ENCODE measurements around the gene ADGRA1.

ADGRA1 gene

DNA sequence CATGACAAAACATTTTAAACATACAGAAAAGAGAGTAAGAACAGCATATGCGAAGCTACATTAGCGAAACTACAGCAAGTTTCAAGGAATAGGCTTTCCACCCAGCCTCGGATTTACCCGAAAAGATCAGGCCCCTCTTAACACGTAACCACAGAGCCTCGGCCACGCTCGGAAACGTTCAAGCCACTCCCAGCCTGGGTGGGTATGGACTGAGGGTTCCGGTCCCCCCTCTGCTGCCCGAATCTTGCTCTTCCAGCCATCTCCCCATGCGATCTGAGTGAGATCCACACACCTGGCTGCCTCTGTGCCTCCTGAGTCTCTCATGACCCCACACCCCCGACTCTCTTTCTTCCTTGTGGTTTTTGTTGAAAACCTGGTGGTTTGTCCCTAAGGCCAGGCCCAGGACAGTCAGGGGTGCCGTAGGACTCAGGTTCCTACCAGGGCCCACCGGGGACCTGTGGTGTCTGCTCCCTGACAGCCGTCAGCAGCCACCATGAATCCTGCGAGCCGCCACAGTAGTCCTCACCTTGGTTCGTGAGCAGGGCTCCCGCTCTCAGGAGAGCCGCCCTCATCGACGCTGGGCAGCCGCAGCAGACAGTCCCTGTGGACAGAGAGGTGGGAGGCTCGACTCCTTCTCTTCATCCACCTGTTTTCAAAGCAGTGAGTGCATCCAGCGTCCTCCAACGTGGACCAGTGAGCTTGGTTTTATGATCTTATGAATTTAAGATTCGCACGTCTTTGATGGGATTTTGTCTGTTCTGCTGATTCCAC lies 90.8 kb downstream of the ADGRA1 start:
- DNase-seq (ENCODE audit: insufficient read length, low spot score) (no peak), FAIRE-seq (no peak)
- TF ChIP-seq PAX5 (IDR thresholded peaks at IDR 0.05; ENCODE audit: insufficient read depth, low read length, severe bottlenecking) (no peak), POLR2A (IDR thresholded peaks at IDR 0.05; ENCODE audit: low read depth, low read length) (no peak), POLR2AphosphoS5 (IDR thresholded peaks at IDR 0.05; ENCODE audit: low read depth, low read length) (no peak), POU2F2 (IDR thresholded peaks at IDR 0.05; ENCODE audit: low read depth, low read length) (no peak)

DNA sequence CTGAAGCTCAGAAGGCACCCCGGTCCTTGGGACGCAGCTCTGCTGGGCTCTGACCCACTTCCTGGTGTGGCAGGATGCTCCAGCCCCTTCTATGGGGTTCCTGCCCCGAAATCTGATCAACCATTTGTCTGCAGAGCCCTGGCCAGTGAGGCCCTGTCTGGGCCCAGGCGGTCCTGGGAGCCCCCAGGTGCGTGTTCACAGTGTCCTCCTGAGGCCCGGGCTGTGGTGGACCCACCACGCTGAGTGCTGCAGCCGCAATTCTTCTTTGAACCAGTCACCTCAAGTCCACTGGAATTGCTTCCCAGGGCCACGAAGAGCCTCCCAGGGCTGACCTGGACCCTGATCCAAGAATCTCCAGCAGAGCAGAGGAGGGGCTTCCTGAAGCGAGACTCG lies 91.4 kb downstream of the ADGRA1 start:
- DNase-seq (ENCODE audit: insufficient read length, low spot score), result no peak

DNA sequence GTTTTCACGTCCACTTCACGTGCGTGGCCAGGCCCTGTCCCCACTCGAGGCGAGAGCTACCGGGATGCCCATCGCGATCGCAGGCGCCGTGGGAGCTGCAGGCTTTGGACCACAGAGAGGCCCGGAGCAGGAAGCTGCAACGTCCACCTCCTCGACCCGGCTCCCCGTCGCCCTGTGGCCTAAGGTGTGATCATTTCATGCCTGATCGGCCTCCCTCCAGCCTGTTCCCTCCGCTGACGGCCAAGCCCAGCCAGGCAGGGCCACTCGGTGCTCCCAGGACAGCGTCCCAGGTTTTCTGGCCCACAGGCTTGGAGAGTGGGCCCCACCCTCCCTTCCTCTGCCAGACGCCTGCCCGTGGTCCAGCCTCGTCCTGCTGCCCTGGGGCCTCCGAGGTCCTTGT lies 91.9 kb downstream of the ADGRA1 start:
- no peak for DNase-seq (ENCODE audit: insufficient read length, low spot score)
- FAIRE-seq, result no peak
- TF ChIP-seq PAX5 (IDR thresholded peaks at IDR 0.05; ENCODE audit: insufficient read depth, low read length, severe bottlenecking) (no peak), POU2F2 (IDR thresholded peaks at IDR 0.05; ENCODE audit: low read depth, low read length) (no peak), POLR2AphosphoS5 (IDR thresholded peaks at IDR 0.05; ENCODE audit: low read depth, low read length) (no peak), TAF1 (IDR thresholded peaks at IDR 0.05; ENCODE audit: low read depth, low read length) (no peak), POLR2A (IDR thresholded peaks at IDR 0.05; ENCODE audit: low read depth, low read length) (no peak), SPI1 (IDR thresholded peaks at IDR 0.05; ENCODE audit: low read depth, low read length) (no peak)

More for the DNA sequence above, 91.4 kb downstream of the ADGRA1 start:
- no peak for TF ChIP-seq POU2F2 (IDR thresholded peaks at IDR 0.05; ENCODE audit: low read depth, low read length)
- no peak for TF ChIP-seq POLR2AphosphoS5 (IDR thresholded peaks at IDR 0.05; ENCODE audit: low read depth, low read length)
- TF ChIP-seq POLR2A (IDR thresholded peaks at IDR 0.05; ENCODE audit: low read depth, low read length), result no peak
- TF ChIP-seq SPI1 (IDR thresholded peaks at IDR 0.05; ENCODE audit: low read depth, low read length), result no peak
- TF ChIP-seq TAF1 (IDR thresholded peaks at IDR 0.05; ENCODE audit: low read depth, low read length), result no peak
- no peak for TF ChIP-seq PAX5 (IDR thresholded peaks at IDR 0.05; ENCODE audit: insufficient read depth, low read length, severe bottlenecking)
- no peak for FAIRE-seq

DNA sequence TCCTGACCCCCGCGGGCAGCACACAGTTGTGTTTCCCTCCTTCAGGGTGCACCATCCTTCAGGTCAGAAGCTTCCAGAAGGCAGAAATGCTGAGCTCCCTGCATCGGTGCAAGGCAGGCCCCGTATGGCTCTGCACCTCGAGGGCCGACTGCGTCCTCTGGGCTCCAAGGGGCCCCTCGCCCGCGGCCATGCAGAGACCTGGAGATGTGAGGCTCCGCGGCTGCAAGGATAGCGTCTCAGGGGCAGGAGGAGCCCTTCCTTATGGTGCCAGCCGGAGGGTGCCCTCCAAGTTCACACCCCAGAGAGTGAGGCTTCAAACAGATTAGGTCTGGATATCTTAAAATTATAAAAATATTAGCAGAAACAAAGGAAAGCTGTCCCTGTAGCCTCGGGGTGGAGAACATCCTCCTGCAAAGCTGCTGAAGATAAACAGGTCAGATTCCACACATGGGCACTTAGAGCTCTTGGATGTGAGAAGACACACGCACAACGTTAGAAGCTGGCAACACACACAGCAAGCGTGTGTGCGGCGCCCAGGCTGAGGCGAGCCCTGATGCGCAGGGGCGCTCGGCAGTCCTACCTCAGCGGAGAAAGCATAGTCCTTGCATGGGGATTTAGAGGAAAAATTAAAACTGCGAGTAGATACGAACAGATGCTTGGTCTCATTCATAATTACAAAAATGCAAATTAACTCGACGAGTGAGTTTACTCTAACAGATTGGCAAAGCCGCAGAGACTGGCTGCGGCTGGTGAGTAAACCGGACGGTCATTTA lies 92.7 kb downstream of the ADGRA1 start:
- no peak for DNase-seq (ENCODE audit: insufficient read length, low spot score)
- TF ChIP-seq TAF1 (IDR thresholded peaks at IDR 0.05; ENCODE audit: low read depth, low read length), result no peak
- TF ChIP-seq PAX5 (IDR thresholded peaks at IDR 0.05; ENCODE audit: insufficient read depth, low read length, severe bottlenecking), result no peak
- no peak for TF ChIP-seq POU2F2 (IDR thresholded peaks at IDR 0.05; ENCODE audit: low read depth, low read length)
- no peak for TF ChIP-seq POLR2AphosphoS5 (IDR thresholded peaks at IDR 0.05; ENCODE audit: low read depth, low read length)
- no peak for TF ChIP-seq POLR2A (IDR thresholded peaks at IDR 0.05; ENCODE audit: low read depth, low read length)
- no peak for TF ChIP-seq SPI1 (IDR thresholded peaks at IDR 0.05; ENCODE audit: low read depth, low read length)
- FAIRE-seq, result no peak

GRCh38 chr10:133180965-133181639 lies 93.4 kb downstream of the ADGRA1 start:
- FAIRE-seq (no peak), DNase-seq (ENCODE audit: insufficient read length, low spot score) (no peak)
- TF ChIP-seq TAF1 (IDR thresholded peaks at IDR 0.05; ENCODE audit: low read depth, low read length), result no peak
- TF ChIP-seq PAX5 (IDR thresholded peaks at IDR 0.05; ENCODE audit: insufficient read depth, low read length, severe bottlenecking), result no peak
- TF ChIP-seq POLR2A (IDR thresholded peaks at IDR 0.05; ENCODE audit: low read depth, low read length), result no peak
- TF ChIP-seq SPI1 (IDR thresholded peaks at IDR 0.05; ENCODE audit: low read depth, low read length), result no peak
- TF ChIP-seq POU2F2 (IDR thresholded peaks at IDR 0.05; ENCODE audit: low read depth, low read length), result no peak
- no peak for TF ChIP-seq POLR2AphosphoS5 (IDR thresholded peaks at IDR 0.05; ENCODE audit: low read depth, low read length)
